Measurements from ENCODE around the gene CNBD2. TPM values are rescaled to one million over a fixed set of nuclear protein-coding genes. Genes with fewer than 3 reads are reported as not detected.
"Not testable (repeated sequence)": the region's sequence is repeated elsewhere in the genome, so short reads cannot be mapped to it uniquely, and the experiment has no call there.

CNBD2 gene
- total and polyA plus RNA-seq, 2 donors (not counting 1 experiment from before 2014, with no cell fraction given) = 8.5 to 19.2 TPM

DNA sequence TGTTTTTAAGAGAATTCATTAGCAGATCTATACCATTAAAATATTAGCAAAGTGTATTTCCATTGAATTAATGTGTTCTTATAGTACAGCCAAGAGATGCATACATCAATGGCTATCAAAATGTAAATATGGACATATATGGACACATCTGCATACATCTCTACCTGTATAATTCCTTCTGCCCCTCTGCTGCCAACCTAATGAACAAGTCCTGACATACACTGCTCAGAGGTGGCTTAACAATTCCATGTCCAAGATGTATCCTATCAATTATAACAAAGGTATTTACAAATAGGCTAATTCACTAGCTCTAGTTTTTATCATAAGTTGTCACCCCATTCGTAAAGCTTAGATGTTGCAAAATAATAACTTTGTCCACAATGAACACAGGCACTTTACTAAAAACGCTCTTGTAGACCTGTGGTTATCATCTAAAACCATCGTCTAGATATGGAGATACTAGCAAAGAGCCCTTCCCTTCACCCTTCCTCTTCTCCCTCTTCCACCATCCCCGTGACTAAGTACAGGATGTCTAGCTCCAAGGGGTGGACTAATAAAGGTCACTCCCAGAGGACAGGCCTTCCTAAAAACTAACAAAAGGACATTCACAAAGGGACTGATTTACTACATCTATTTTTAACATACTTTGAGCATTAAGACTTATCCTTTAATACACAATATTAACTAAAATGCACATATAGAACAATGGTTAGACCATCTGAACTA, 77.8 kb downstream of the CNBD2 start:
- H3K9me3 Mint-ChIP-seq (ENCODE audit: insufficient read depth); H3K36me3 ChIP-seq (replicated peaks in 1 of 2; ENCODE audit: control extremely low read depth in 1 of 2, control insufficient read depth in 1 of 2, extremely low read depth in 1 of 2, insufficient read depth in 2 of 2, low read length in 1 of 2); H3K4me3 Mint-ChIP-seq; H3K4me2 ChIP-seq (replicated peaks; ENCODE audit: low read depth, low read length, poor library complexity, severe bottlenecking); H3K27me3 ChIP-seq (replicated peaks in 1 of 4; ENCODE audit: control extremely low read depth in 1 of 4, control insufficient read depth in 3 of 4, insufficient read depth in 4 of 4, low read length in 3 of 4); intact Hi-C loops (cut with micrococcal nuclease); ATAC-seq (ENCODE audit: low read depth); POLR2A ChIA-PET; H3K27ac Mint-ChIP-seq; H3K9me3 ChIP-seq (ENCODE audit: control extremely low read depth in 1 of 3, control insufficient read depth in 2 of 3, insufficient read depth in 1 of 3, low read length in 2 of 3); H3K9ac ChIP-seq (ENCODE audit: low read length); H3K4me1 ChIP-seq (ENCODE audit: control insufficient read depth in 2 of 2, insufficient read depth in 2 of 2, low read length in 2 of 2); DNase-seq; H3K27me3 Mint-ChIP-seq; H2AFZ ChIP-seq (ENCODE audit: insufficient read depth, low read depth, low read length, poor library complexity, severe bottlenecking); H3K4me3 ChIP-seq (ENCODE audit: control extremely low read depth in 1 of 5, extremely low read depth in 1 of 5, insufficient read depth in 1 of 5, low read depth in 2 of 5, low read length in 4 of 5); H3K27ac ChIP-seq (ENCODE audit: low read length in 2 of 2): not testable (repeated sequence)
- H3K79me2 ChIP-seq (ENCODE audit: control insufficient read depth, insufficient read depth, low read length) = peaks cover 19% of the 10 kb centered on the region
- CTCF ChIA-PET = interaction anchor here (0.6 to 0.9 kb wide), 3 partner anchors 37 to 92 kb away, joined by 3 read pairs; no protein-coding TSS in a partner anchor
- 83% methylated on average over 1 of the region's 4 CpGs for WGBS (ENCODE audit: insufficient coverage)
- H4K20me1 ChIP-seq (ENCODE audit: control insufficient read depth, insufficient read depth, low read length, poor library complexity, severe bottlenecking) = peaks cover 14% of the 10 kb centered on the region
- peaks cover 33% of the 10 kb centered on the region for H3K4me1 Mint-ChIP-seq

DNA sequence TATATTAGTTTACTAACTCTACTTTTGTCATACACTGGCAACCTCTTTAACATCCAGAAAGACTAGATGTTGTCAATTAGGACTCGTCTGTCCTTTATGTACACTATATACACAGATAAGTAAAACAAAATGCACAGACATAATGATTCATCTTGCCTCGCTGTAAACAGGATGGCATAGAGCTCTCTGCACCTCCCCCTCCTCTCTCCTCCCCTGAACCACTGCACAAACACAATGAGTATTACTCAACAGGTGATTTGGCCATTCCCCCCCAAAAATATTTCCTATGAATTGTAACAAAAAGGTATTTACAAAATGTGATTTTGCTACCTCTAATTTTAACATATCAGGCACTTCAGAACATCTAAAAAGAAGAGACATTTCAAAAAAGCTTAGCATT, 81.0 kb downstream of the CNBD2 start:
- POLR2A ChIA-PET; intact Hi-C loops (cut with micrococcal nuclease); ATAC-seq (ENCODE audit: low read depth); H3K4me2 ChIP-seq (replicated peaks; ENCODE audit: low read depth, low read length, poor library complexity, severe bottlenecking); H3K9me3 ChIP-seq (ENCODE audit: control extremely low read depth in 1 of 3, control insufficient read depth in 2 of 3, insufficient read depth in 1 of 3, low read length in 2 of 3); H3K27ac ChIP-seq (ENCODE audit: low read length in 2 of 2); H3K27me3 Mint-ChIP-seq; DNase-seq; H3K36me3 ChIP-seq (replicated peaks in 1 of 2; ENCODE audit: control extremely low read depth in 1 of 2, control insufficient read depth in 1 of 2, extremely low read depth in 1 of 2, insufficient read depth in 2 of 2, low read length in 1 of 2); H2AFZ ChIP-seq (ENCODE audit: insufficient read depth, low read depth, low read length, poor library complexity, severe bottlenecking); CTCF ChIA-PET; H3K9me3 Mint-ChIP-seq (ENCODE audit: insufficient read depth); H3K27me3 ChIP-seq (replicated peaks in 1 of 4; ENCODE audit: control extremely low read depth in 1 of 4, control insufficient read depth in 3 of 4, insufficient read depth in 4 of 4, low read length in 3 of 4): not testable (repeated sequence)
- Histone ChIP-seq H3K4me1 (ENCODE audit: control insufficient read depth in 2 of 2, insufficient read depth in 2 of 2, low read length in 2 of 2) (peaks cover 11 to 12% of the 10 kb centered on the region in 2 donors), H3K4me3 (ENCODE audit: control extremely low read depth in 1 of 5, extremely low read depth in 1 of 5, insufficient read depth in 1 of 5, low read depth in 2 of 5, low read length in 4 of 5) (peak overlapping the region in 1 of 5 experiments; percentile 1), H3K9ac (ENCODE audit: low read length) (peak overlapping the region; percentile 99), H4K20me1 (ENCODE audit: control insufficient read depth, insufficient read depth, low read length, poor library complexity, severe bottlenecking) (peaks cover 14% of the 10 kb centered on the region), H3K79me2 (ENCODE audit: control insufficient read depth, insufficient read depth, low read length) (peaks cover 19% of the 10 kb centered on the region)
- Mint-ChIP-seq H3K27ac (peak overlapping the region; percentile 5), H3K4me3 (peak overlapping the region; percentile 93), H3K4me1 (peaks cover 43% of the 10 kb centered on the region)
- WGBS (ENCODE audit: insufficient coverage) = 0% methylated on average over 1 of the region's 2 CpGs

All from B cell (primary cell).